Thoracic aorta (tissue), 2 donors: ENCODE measurements around the gene ZSCAN1. TPM values are rescaled to one million over a fixed set of nuclear protein-coding genes. Genes with fewer than 3 reads are reported as not detected.
"Not testable (repeated sequence)": the region's sequence is repeated elsewhere in the genome, so short reads cannot be mapped to it uniquely, and the experiment has no call there.

Source experiments
- ATAC-seq: fragments of 150-250 bp; one replicate; pipeline ENCODE4 v1.8.0; 2017; ENCODE audit warnings: low read depth; ENCODE audit not compliant: insufficient number of reproducible peaks, low FRiP score
- DNase-seq: peaks from one replicate; pipeline ENCODE4 v3.0.0-alpha.2; 2020; ENCODE audit warnings: low spot score
- H3K27ac ChIP-seq, 2 donors: fragments of 200-600 bp; sonication (generic); 1 replicate in 1 of 2; 2 replicates in 1 of 2; pipeline ENCODE4 v1.5.1; 2016; ENCODE audit warnings: mild to moderate bottlenecking in 2 of 2, moderate library complexity in 2 of 2
- H3K27me3 ChIP-seq: fragments of 200-600 bp; sonication (generic); replicated peaks from 2 replicates; pipeline ENCODE4 v1.6.0; 2016; ENCODE audit warnings: mild to moderate bottlenecking; ENCODE audit not compliant: insufficient read depth
- H3K36me3 ChIP-seq: fragments of 200-600 bp; sonication (generic); one replicate; pipeline ENCODE4 v1.5.1; 2016
- H3K4me1 ChIP-seq, 2 donors: fragments of 200-600 bp; sonication (generic); 1 replicate in 1 of 2; 2 replicates in 1 of 2; pipeline versions ENCODE4 v1.5.1 to v1.6.0; 2016; ENCODE audit warnings: low read depth in 2 of 2, mild to moderate bottlenecking in 1 of 2; ENCODE audit not compliant: control insufficient read depth in 1 of 2
- H3K4me3 ChIP-seq: fragments of 200-600 bp; sonication (generic); 2 replicates; pipeline ENCODE4 v1.5.1; 2016; ENCODE audit warnings: mild to moderate bottlenecking
- H3K9me3 ChIP-seq: fragments of 200-600 bp; sonication (generic); 2 replicates; pipeline ENCODE4 v1.5.1; 2016
- CTCF ChIP-seq: fragments of 200-600 bp; sonication (generic); IDR thresholded peaks from one replicate; pipeline ENCODE4 v1.5.1; 2019; ENCODE audit warnings: antibody characterized with exemption
- total RNA-seq, 2 donors: library from RNA; depleted of rRNA; stranded (reverse); fragments of >200 nt; gene quantifications; one replicate each; pipeline versions ENCODE4 v1.1.0 to v1.2.3, GENCODE V29; 2016

ZSCAN1 gene
- total RNA-seq, 2 donors from 2014 or later, result not detected

DNA sequence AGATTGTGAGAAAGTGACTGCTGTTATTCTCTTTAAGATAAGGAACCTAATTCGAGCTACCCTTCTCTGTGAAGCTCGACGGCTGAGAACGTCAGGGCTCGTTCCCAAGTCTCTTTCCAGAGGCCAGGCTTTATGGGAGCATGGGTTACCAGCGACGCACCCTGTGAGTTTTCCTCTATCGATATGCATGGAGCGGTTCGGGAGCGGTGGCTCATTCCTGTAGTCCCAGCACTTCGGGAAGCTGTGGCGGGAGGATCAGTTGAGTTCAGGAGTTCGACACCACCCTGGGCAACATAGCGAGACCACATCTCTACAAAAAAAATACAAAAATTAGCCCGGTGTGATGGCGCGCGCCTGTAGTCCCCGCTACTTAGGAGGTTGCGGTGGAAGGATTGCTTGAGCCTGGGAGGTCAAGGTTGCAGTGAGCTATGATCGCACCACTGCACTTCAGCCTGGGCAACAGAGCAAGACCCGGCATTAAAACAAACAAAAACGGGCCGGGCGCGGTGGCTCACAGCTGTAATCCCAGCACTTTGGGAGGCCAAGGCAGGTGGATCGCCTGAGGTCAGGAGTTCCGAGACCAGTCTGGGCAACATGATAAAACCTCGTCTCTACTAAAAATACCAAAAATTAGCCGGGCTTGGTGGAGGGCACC, 30.5 kb upstream of the ZSCAN1 start:
- peak overlapping the region; percentile 89 for H3K4me3 ChIP-seq
- no peak for ATAC-seq
- H3K36me3 ChIP-seq, result peaks cover 33% of the 10 kb centered on the region
- no peaks in the 10 kb centered on the region for H3K27me3 ChIP-seq
- H3K4me1 ChIP-seq, result peaks cover 3 to 22% of the 10 kb centered on the region in 2 donors
- peaks cover 52% of the 10 kb centered on the region for H3K9me3 ChIP-seq
- TF ChIP-seq CTCF, result no peak
- DNase-seq, result no peak
- peak overlapping the region; percentile 73 to 82 for H3K27ac ChIP-seq

DNA sequence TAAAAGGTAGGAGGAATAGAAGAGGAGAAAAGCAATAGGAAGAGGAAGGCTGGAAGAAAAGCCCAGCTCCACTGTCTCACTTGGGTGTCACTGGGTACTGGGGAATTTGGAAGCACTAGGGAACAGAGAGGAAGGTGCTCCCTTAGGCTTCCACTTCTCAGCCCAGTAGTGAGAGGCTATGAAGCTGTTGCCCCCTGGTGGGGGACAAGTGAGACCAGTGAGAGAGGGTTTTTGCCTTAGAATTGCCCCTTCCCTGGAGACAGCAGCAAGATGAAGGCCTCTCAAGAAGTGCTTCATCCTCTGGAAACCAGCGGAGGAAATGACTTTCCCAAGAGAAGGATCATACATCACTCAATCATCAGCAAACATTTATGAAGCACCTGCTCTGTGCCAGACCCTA, 26.5 kb upstream of the ZSCAN1 start:
- Histone ChIP-seq H3K36me3 (peaks cover 16% of the 10 kb centered on the region), H3K27me3 (no peaks in the 10 kb centered on the region), H3K9me3 (peaks cover 86% of the 10 kb centered on the region), H3K27ac (no peak overlapping the region), H3K4me1 (peaks cover 0 to 9% of the 10 kb centered on the region in 2 donors), H3K4me3 (no peak overlapping the region)
- no peak for DNase-seq
- TF ChIP-seq CTCF, result no peak
- no peak for ATAC-seq

- not testable (repeated sequence) for H3K27me3 ChIP-seq, H3K4me3 ChIP-seq, ATAC-seq, DNase-seq, H3K4me1 ChIP-seq, H3K27ac ChIP-seq
- Histone ChIP-seq H3K36me3 (peaks cover 16% of the 10 kb centered on the region), H3K9me3 (peaks cover 86% of the 10 kb centered on the region)
These were observed 24.9 kb upstream of the ZSCAN1 start for GRCh38 chr19:58008877-58009276.

GRCh38 chr19:58009301-58009665, 24.5 kb upstream of the ZSCAN1 start:
- peak overlapping the region; percentile 53 for H3K4me3 ChIP-seq
- TF ChIP-seq CTCF, result no peak
- ATAC-seq (no peak), DNase-seq (no peak)
- H3K27me3 ChIP-seq, result no peaks in the 10 kb centered on the region
- peaks cover 82% of the 10 kb centered on the region for H3K9me3 ChIP-seq
- peaks cover 13% of the 10 kb centered on the region for H3K36me3 ChIP-seq
- H3K4me1 ChIP-seq, result no peaks in the 10 kb centered on the region
- no peak overlapping the region for H3K27ac ChIP-seq

GRCh38 chr19:58009666-58010301, 24.0 kb upstream of the ZSCAN1 start:
- Histone ChIP-seq H3K36me3 (peaks cover 9% of the 10 kb centered on the region), H3K27me3 (no peaks in the 10 kb centered on the region), H3K4me3 (peak overlapping the region; percentile 53), H3K4me1 (no peaks in the 10 kb centered on the region), H3K27ac (no peak overlapping the region), H3K9me3 (peaks cover 78% of the 10 kb centered on the region)
- ATAC-seq, result no peak
- TF ChIP-seq CTCF, result no peak
- DNase-seq, result peak; percentile 26
